CD4-positive, alpha-beta memory T cell (primary cell): Measurements from ENCODE around the gene SMAD3. TPM values are rescaled to one million over a fixed set of nuclear protein-coding genes. Genes with fewer than 3 reads are reported as not detected.
A peak's percentile ranks its signal among the peaks of the same experiment; 100 is the strongest.

ENCODE experiments used
- CTCF ChIA-PET: fragments of 350-600 bp; sonication (Branson Sonifier 250); formaldehyde crosslinking; loops from one replicate; lab custom pipeline; 2021; ENCODE audit warnings: inconsistent platforms; ENCODE audit not compliant: partially characterized antibody; lab: Charles Lee
- POLR2A ChIA-PET: fragments of 350-600 bp; sonication (Branson Sonifier 250); formaldehyde crosslinking; loops from one replicate; lab custom pipeline; 2021; ENCODE audit not compliant: partially characterized antibody; lab: Charles Lee
- DNase-seq, 5 donors: peaks; one replicate each; pipeline versions ENCODE4 v3.0.0 to v3.0.0-alpha.2; 2020 to 2022; ENCODE audit warnings: mixed read lengths in 1 of 5
- H3K27ac ChIP-seq: one replicate; pipeline ENCODE4 v1.7.0; 2013; ENCODE audit warnings: low read depth, low read length
- H3K27me3 ChIP-seq: 2 replicates; pipeline ENCODE4 v1.7.0; 2013; ENCODE audit warnings: mild to moderate bottlenecking, low read length, moderate library complexity; ENCODE audit not compliant: insufficient read depth
- H3K36me3 ChIP-seq: 2 replicates; pipeline ENCODE4 v1.7.0; 2013; ENCODE audit warnings: mild to moderate bottlenecking, low read length, moderate library complexity; ENCODE audit not compliant: insufficient read depth
- H3K4me1 ChIP-seq: 2 replicates; pipeline ENCODE4 v1.7.0; 2013; ENCODE audit warnings: mild to moderate bottlenecking, low read length, moderate library complexity; ENCODE audit not compliant: insufficient read depth
- H3K4me3 ChIP-seq, 2 donors: one replicate each; pipeline ENCODE4 v1.7.0; 2013; ENCODE audit warnings: low read length in 2 of 2, mild to moderate bottlenecking in 1 of 2
- H3K9me3 ChIP-seq, 2 donors: one replicate each; pipeline ENCODE4 v1.7.0; 2013; ENCODE audit warnings: low read length in 2 of 2, control low read depth in 1 of 2; ENCODE audit not compliant: control insufficient read depth in 1 of 2
- H3K27ac Mint-ChIP-seq, 7 donors: one replicate each; pipeline ENCODE4 v1.8.0; 2020 to 2021; ENCODE audit warnings: mixed read lengths in 7 of 7, mild to moderate bottlenecking in 6 of 7, inconsistent platforms in 3 of 7, moderate library complexity in 3 of 7
- H3K27me3 Mint-ChIP-seq, 2 donors: one replicate each; pipeline ENCODE4 v1.8.0; 2020 to 2021; ENCODE audit warnings: mixed read lengths in 2 of 2
- H3K36me3 Mint-ChIP-seq, 2 donors: one replicate each; pipeline ENCODE4 v1.8.0; 2020 to 2021; ENCODE audit warnings: mixed read lengths in 2 of 2, inconsistent platforms in 1 of 2, mild to moderate bottlenecking in 1 of 2
- H3K4me1 Mint-ChIP-seq, 4 donors: one replicate each; pipeline ENCODE4 v1.8.0; 2020 to 2021; ENCODE audit warnings: mixed read lengths in 4 of 4, mild to moderate bottlenecking in 1 of 4
- H3K4me3 Mint-ChIP-seq, 8 donors: one replicate each; pipeline ENCODE4 v1.8.0; 2020 to 2021; ENCODE audit warnings: mixed read lengths in 8 of 8, mild to moderate bottlenecking in 7 of 8, moderate library complexity in 6 of 8, inconsistent platforms in 3 of 8
- H3K9me3 Mint-ChIP-seq, 8 donors: one replicate each; pipeline ENCODE4 v1.8.0; 2020 to 2021; ENCODE audit warnings: mixed read lengths in 8 of 8, mild to moderate bottlenecking in 5 of 8, inconsistent platforms in 3 of 8, moderate library complexity in 1 of 8
- intact Hi-C: fragments of 100-400 bp; cut with micrococcal nuclease; formaldehyde crosslinking; loops from one replicate; pipeline ENCODE4 v1.15.1; 2023
- polyA plus RNA-seq, 2 donors: library from polyadenylated mRNA; unstranded; fragments of 300-500 nt; fragmentation: Illumina TruSeq; gene quantifications; one replicate each; pipeline ENCODE4 v1.2.3, GENCODE V29; 2021
- total RNA-seq, 2 experiments: library from RNA; stranded (reverse); gene quantifications; one replicate each; pipeline ENCODE4 v1.2.3, GENCODE V29; 2021

The SMAD3 gene
- total and polyA plus RNA-seq, 4 experiments from 2014 or later, result 14.6 to 197 (median 110) TPM

- no peak overlapping the region for H3K4me3 ChIP-seq
- H3K27ac Mint-ChIP-seq, result peak overlapping the region; percentile 37 to 91 (median 85)
- no peaks in the 10 kb centered on the region for H3K9me3 ChIP-seq
- ChIA-PET POLR2A (no interaction called here), CTCF (interaction anchor here (1.2 kb wide), 1 partner anchor 111 kb away, joined by 3 read pairs; the partner anchor contains the start of gene SMAD3)
- H3K36me3 Mint-ChIP-seq, result peaks cover 41 to 72% of the 10 kb centered on the region in 2 donors
- peaks cover 28% of the 10 kb centered on the region for H3K4me1 ChIP-seq
- H3K36me3 ChIP-seq, result peaks cover 57% of the 10 kb centered on the region
- no peak for DNase-seq
- peaks cover 31 to 56% (median 42%) of the 10 kb centered on the region in 4 donors for H3K4me1 Mint-ChIP-seq
- intact Hi-C loops, result no loop called here
- H3K27ac ChIP-seq, result no peak overlapping the region
- H3K4me3 Mint-ChIP-seq, result peak overlapping the region in 1 of 8 donors; percentile 50
- H3K27me3 ChIP-seq, result no peaks in the 10 kb centered on the region
- H3K27me3 Mint-ChIP-seq, result no peaks in the 10 kb centered on the region
- peaks cover 0 to 3% (median 0%) of the 10 kb centered on the region in 8 donors for H3K9me3 Mint-ChIP-seq
Observed at GRCh38 chr15:67176195-67176971, 111.0 kb downstream of the SMAD3 start.

- no peak overlapping the region for H3K27ac ChIP-seq
- intact Hi-C loops, result no loop called here
- H3K4me1 ChIP-seq, result peaks cover 28% of the 10 kb centered on the region
- H3K9me3 ChIP-seq, result no peaks in the 10 kb centered on the region
- no peak overlapping the region for H3K4me3 ChIP-seq
- Mint-ChIP-seq H3K4me1 (peaks cover 28 to 47% (median 36%) of the 10 kb centered on the region in 4 donors), H3K27me3 (no peaks in the 10 kb centered on the region), H3K9me3 (peaks cover 0 to 3% (median 0%) of the 10 kb centered on the region in 8 donors), H3K36me3 (peaks cover 32 to 70% of the 10 kb centered on the region in 2 donors), H3K4me3 (no peak overlapping the region), H3K27ac (peak overlapping the region in 2 of 7 donors; percentile 22 to 46)
- H3K27me3 ChIP-seq, result no peaks in the 10 kb centered on the region
- POLR2A ChIA-PET, result no interaction called here
- CTCF ChIA-PET, result no interaction called here
- H3K36me3 ChIP-seq, result peaks cover 53% of the 10 kb centered on the region
- no peak for DNase-seq
Observed at GRCh38 chr15:67177752-67178151, 112.3 kb downstream of the SMAD3 start.

GRCh38 chr15:67178569-67179210 is 113.3 kb downstream of the SMAD3 start:
- no peak overlapping the region for H3K27ac ChIP-seq
- Mint-ChIP-seq H3K27ac (peak overlapping the region in 5 of 7 donors; percentile 31 to 74 (median 51)), H3K27me3 (no peaks in the 10 kb centered on the region), H3K36me3 (peaks cover 28 to 67% of the 10 kb centered on the region in 2 donors), H3K9me3 (peaks cover 0 to 3% (median 0%) of the 10 kb centered on the region in 8 donors), H3K4me3 (no peak overlapping the region), H3K4me1 (peaks cover 19 to 38% (median 28%) of the 10 kb centered on the region in 4 donors)
- H3K4me3 ChIP-seq, result no peak overlapping the region
- intact Hi-C loops, result no loop called here
- no peak for DNase-seq
- peaks cover 45% of the 10 kb centered on the region for H3K36me3 ChIP-seq
- H3K27me3 ChIP-seq, result no peaks in the 10 kb centered on the region
- POLR2A ChIA-PET, result interaction anchor here (1.0 kb wide), 1 partner anchor 58 kb away, joined by 3 read pairs; no protein-coding TSS in a partner anchor
- H3K9me3 ChIP-seq, result no peaks in the 10 kb centered on the region
- CTCF ChIA-PET, result interaction anchor here (0.7 to 1.5 kb wide), 3 partner anchors 110 to 213 kb away, joined by 3 to 4 read pairs (median 4); no protein-coding TSS in a partner anchor
- H3K4me1 ChIP-seq, result peaks cover 19% of the 10 kb centered on the region

GRCh38 chr15:67179411-67179995 is 114.1 kb downstream of the SMAD3 start:
- H3K9me3 ChIP-seq, result no peaks in the 10 kb centered on the region
- no peak for DNase-seq
- Mint-ChIP-seq H3K4me1 (peaks cover 12 to 30% (median 21%) of the 10 kb centered on the region in 4 donors), H3K27me3 (no peaks in the 10 kb centered on the region), H3K4me3 (no peak overlapping the region), H3K36me3 (peaks cover 22 to 66% of the 10 kb centered on the region in 2 donors), H3K9me3 (peaks cover 0 to 3% (median 0%) of the 10 kb centered on the region in 8 donors), H3K27ac (peak overlapping the region in 3 of 7 donors; percentile 20 to 88 (median 58))
- no peak overlapping the region for H3K27ac ChIP-seq
- ChIA-PET POLR2A (no interaction called here), CTCF (interaction anchor here (0.7 to 1.5 kb wide), 3 partner anchors 110 to 214 kb away, joined by 3 to 4 read pairs (median 4); no protein-coding TSS in a partner anchor)
- intact Hi-C loops, result no loop called here
- peaks cover 43% of the 10 kb centered on the region for H3K36me3 ChIP-seq
- H3K27me3 ChIP-seq, result no peaks in the 10 kb centered on the region
- no peak overlapping the region for H3K4me3 ChIP-seq
- H3K4me1 ChIP-seq, result peaks cover 11% of the 10 kb centered on the region

GRCh38 chr15:67180035-67180434 is 114.6 kb downstream of the SMAD3 start:
- Histone ChIP-seq H3K36me3 (peaks cover 48% of the 10 kb centered on the region), H3K27me3 (no peaks in the 10 kb centered on the region), H3K27ac (no peak overlapping the region), H3K4me1 (peaks cover 6% of the 10 kb centered on the region), H3K9me3 (no peaks in the 10 kb centered on the region), H3K4me3 (no peak overlapping the region)
- CTCF ChIA-PET, result no interaction called here
- peaks cover 8 to 26% (median 17%) of the 10 kb centered on the region in 4 donors for H3K4me1 Mint-ChIP-seq
- no peaks in the 10 kb centered on the region for H3K27me3 Mint-ChIP-seq
- no peak overlapping the region for H3K4me3 Mint-ChIP-seq
- POLR2A ChIA-PET, result no interaction called here
- peaks cover 26 to 66% of the 10 kb centered on the region in 2 donors for H3K36me3 Mint-ChIP-seq
- intact Hi-C loops, result loop anchor here (5.0 kb wide), 1 partner anchor 113 kb away; the partner anchor contains the start of gene SMAD3
- peak overlapping the region in 4 of 7 donors; percentile 7 to 88 (median 39) for H3K27ac Mint-ChIP-seq
- H3K9me3 Mint-ChIP-seq, result peaks cover 0 to 3% (median 0%) of the 10 kb centered on the region in 8 donors
- DNase-seq, result no peak

- Mint-ChIP-seq H3K4me3 (no peak overlapping the region), H3K27me3 (no peaks in the 10 kb centered on the region), H3K9me3 (peaks cover 0 to 3% (median 0%) of the 10 kb centered on the region in 8 donors), H3K4me1 (peaks cover 3 to 26% (median 13%) of the 10 kb centered on the region in 4 donors), H3K36me3 (peaks cover 32 to 69% of the 10 kb centered on the region in 2 donors), H3K27ac (peak overlapping the region in 3 of 7 donors; percentile 25 to 41 (median 37))
- no peak overlapping the region for H3K27ac ChIP-seq
- DNase-seq, result no peak
- H3K4me3 ChIP-seq, result no peak overlapping the region
- ChIA-PET CTCF (no interaction called here), POLR2A (interaction anchor here (1.5 kb wide), 1 partner anchor 31 kb away, joined by 3 read pairs; no protein-coding TSS in a partner anchor)
- no peaks in the 10 kb centered on the region for H3K27me3 ChIP-seq
- intact Hi-C loops, result loop anchor here (1.0 to 5.0 kb wide), 3 partner anchors 113 to 234 kb away; partner anchors contain the start of gene SMAD3
- no peaks in the 10 kb centered on the region for H3K9me3 ChIP-seq
- H3K4me1 ChIP-seq, result peaks cover under 1% of the 10 kb centered on the region
- peaks cover 53% of the 10 kb centered on the region for H3K36me3 ChIP-seq
Observed at GRCh38 chr15:67180514-67181191, 115.3 kb downstream of the SMAD3 start.
